GM18505 (cell line): ENCODE measurements around the gene PFN3.
"Not testable (repeated sequence)": the region's sequence is repeated elsewhere in the genome, so short reads cannot be mapped to it uniquely, and the experiment has no call there.

Experiments
- ATAC-seq: cut with Tn5 transposase; IDR thresholded peaks from one replicate; pipeline ENCODE4 v1.9.1; 2021; ENCODE audit not compliant: unreplicated experiment
- POLR2A ChIP-seq: IDR thresholded peaks from 4 replicates; pipeline ENCODE4 v1.6.1; 2011; ENCODE audit warnings: borderline replicate concordance; ENCODE audit not compliant: insufficient read depth, insufficient read length; ENCODE audit errors: extremely low read depth

The PFN3 gene

DNA sequence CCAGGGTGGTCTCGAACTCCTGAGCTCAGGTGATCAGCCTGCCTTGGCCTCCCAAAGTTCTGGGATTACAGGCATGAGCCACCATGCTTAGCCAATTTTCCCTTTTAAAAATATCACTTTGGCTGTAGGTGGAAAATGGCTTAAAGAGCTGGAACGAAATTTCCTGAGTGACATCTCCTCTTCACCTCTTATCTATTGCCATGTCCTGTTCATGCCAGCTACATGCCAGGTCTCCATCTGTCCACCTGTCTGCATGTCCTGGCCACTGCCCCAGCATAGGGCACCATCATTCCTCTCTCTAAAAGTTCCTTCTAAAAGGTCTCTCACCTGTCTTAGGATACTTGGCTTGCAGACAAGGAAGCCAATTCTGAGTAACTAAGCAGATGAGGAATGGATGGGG, 23.2 kb upstream of the PFN3 start:
- TF ChIP-seq POLR2A, result no peak
- no peak for ATAC-seq

GRCh38 chr5:177421062-177421798, 20.8 kb upstream of the PFN3 start:
- TF ChIP-seq POLR2A, result no peak

GRCh38 chr5:177420472-177420871, 20.0 kb upstream of the PFN3 start:
- not testable (repeated sequence) for ATAC-seq

More at GRCh38 chr5:177421062-177421798, 20.8 kb upstream of the PFN3 start:
- ATAC-seq, result no peak

GRCh38 chr5:177419046-177419445, 18.6 kb upstream of the PFN3 start:
- ATAC-seq, result no peak
- TF ChIP-seq POLR2A, result no peak

- ATAC-seq, result not testable (repeated sequence)
Measured at GRCh38 chr5:177417081-177417480, 16.6 kb upstream of the PFN3 start.

DNA sequence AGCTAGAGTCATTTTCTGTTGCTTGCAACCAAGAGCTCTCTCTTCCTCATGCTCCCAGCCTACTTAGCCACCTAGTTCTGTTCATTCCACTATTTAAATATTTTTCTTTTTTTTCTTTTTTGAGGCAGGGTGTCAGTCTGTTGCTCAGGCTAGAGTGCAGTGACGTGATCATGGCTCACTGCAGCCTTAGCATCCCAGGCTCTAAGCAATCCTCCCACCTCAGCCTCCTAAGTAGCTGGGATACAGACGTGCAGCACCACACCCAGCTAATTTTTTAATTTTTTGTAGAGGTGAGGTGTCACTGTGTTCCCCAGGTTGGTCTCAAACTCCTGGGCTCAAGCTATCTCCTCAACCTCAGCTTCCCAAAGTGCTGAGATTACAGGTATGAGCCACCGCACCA, 14.0 kb upstream of the PFN3 start:
- TF ChIP-seq POLR2A, result no peak
- no peak for ATAC-seq

GRCh38 chr5:177412603-177413233, 12.3 kb upstream of the PFN3 start:
- TF ChIP-seq POLR2A, result no peak
- ATAC-seq, result peak; percentile 44

DNA sequence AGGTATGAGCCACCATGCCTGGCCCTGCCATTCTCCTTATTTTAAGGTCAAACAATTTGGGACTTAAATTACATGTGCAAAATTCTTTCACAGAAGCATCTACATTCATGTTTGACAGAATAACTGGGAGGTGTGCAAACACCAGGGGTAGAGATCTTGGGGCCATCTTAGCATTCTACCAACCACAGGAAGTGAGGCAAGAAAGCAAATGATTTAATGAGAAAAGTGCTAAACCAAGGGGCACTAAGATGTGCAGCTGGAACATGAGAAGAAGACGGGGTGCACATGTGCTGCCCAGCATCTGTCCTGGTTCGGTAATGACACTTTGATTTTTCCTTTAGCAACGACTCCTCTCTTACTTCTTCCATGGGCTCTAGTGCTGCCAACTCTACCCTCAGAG, 10.1 kb upstream of the PFN3 start:
- no peak for ATAC-seq
- TF ChIP-seq POLR2A, result no peak

GRCh38 chr5:177409043-177409801, 8.8 kb upstream of the PFN3 start, which contains the start of gene F12:
TSS of gene F12 (minus strand) at chr5:177409564. CDS start at chr5:177409527, 37 bp downstream.
- no peak for TF ChIP-seq POLR2A
- ATAC-seq, result no peak

DNA sequence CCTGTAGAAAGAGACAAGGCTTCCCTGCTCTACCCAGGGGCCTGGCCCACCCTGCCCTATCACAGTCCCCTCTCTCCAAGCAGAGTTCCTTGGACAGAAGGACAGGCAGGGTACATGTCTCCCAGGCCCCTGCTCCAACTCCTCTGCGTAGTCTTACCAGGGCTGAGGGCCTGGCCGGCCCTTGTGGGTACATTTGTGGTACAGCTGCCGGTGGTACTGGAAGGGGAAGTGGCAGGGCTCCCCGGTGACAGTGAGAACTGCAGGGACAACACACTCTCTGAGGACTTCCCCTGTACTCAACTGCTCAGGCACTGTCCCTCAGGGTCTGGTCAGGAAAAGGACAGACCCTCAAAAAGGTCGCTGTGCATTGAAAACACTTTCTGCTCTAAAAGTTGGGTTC, 5.3 kb upstream of the PFN3 start:
- TF ChIP-seq POLR2A, result no peak
- ATAC-seq, result no peak

DNA sequence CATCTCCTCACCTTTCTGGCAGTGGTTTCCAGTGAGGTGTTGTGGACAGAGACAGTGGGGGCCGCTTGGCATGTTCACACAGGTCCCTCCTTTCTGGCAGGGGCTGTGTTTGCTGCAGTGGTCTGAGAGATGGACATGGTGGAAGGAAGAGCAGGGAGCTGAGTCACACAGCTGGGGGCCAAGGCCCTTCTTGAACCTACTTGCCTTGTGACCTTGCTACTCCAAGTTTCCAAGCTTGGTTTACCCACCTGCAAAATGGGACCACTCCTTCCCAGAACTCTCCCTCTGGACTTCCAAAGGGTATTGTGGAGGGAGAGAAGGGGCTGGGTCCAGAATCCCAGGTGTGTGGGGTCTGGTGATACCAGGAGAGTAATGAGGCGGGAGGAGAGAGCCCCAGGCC, 4.9 kb upstream of the PFN3 start:
- TF ChIP-seq POLR2A, result no peak
- ATAC-seq, result no peak

- TF ChIP-seq POLR2A, result no peak
- ATAC-seq, result no peak
Measured at GRCh38 chr5:177404641-177405179, 4.2 kb upstream of the PFN3 start.

- TF ChIP-seq POLR2A, result peak; percentile 39
- peak; percentile 78 for ATAC-seq
Measured at GRCh38 chr5:177403792-177404640, 3.6 kb upstream of the PFN3 start.
